GM19395 (cell line): ENCODE data around the gene LHB.
"Not testable (repeated sequence)": the region's sequence is repeated elsewhere in the genome, so short reads cannot be mapped to it uniquely, and the experiment has no call there.

Experiments
- ATAC-seq: cut with Tn5 transposase; IDR thresholded peaks from one replicate; pipeline ENCODE4 v1.9.1; 2021; ENCODE audit warnings: mild to moderate bottlenecking, moderate library complexity; ENCODE audit not compliant: unreplicated experiment

The LHB gene

DNA sequence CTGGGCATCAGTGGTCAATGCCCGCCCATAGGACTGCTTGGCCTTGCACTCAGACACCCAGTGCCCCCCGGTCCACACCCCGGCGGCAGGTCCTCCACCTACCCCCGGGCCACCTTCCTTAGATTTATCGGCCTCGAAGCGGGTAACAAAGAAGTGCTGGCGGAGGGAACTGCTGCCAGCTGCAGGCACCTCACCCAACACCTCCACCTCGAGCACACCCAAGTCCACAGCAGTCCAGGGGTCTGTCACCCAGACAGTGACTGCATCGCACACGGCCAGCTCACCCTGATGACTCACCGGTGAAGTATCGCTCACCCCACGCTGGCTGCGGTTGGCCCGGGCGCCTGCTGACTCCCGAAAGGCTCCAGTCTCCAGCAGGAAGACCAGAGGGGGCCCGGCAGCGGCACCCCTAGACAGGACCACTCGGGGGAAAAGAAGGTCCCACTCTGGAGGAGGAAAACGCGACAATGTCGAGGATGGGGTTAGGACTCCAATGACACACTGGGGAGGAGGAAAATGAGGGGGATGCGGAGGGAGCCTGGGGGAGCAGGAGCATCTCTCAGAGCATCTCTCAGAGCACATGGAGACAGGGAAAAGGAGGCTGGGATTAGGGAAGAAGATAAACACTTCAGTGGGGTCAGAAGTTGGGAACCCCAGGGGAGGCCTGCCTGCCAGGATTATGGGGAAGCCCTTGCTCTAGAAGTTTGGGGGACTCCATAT lies 21.8 kb upstream of the LHB start:
- ATAC-seq: not testable (repeated sequence)

DNA sequence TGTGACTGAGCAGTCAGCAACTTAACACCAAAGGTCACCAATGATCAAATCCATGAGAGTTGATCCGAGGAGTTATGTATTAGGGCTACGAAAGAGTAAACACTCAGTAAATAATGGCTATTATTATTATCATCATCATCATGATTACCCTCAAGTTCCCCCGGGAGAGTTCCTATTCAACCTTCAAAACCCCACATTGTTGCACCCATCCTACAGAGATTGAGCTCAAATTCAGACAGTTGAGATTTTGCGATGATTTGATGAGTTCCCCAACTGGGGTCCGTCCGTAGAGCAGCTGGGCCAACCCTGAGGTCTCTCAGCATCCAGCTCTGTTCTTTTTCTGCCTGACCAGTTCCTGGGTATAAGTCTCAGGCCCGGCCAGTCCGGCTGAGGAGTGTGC lies 21.2 kb upstream of the LHB start:
- not testable (repeated sequence) for ATAC-seq

DNA sequence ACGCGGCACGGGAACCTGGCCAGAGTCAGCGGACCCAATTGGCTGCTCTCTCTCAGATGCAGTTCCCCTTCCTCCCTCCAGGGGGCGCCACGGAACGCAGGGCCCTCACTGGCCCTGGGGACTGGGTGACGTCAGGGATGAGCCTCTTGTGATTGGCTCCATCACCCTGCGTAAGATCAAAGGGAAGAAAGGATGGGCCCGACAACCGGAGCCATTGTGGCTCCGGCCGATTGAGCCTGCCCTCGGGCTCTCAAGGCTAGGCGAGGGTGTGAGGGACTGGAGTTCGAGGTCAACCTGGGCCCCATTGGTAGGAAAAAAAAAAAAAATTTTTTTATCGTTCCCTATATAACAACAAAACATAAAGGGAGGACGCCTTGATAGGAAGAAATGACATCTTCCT lies 19.9 kb upstream of the LHB start, which contains the start of gene CGB1:
Gene CGB1, minus strand, starts transcription at position 81 of the 400 bp plus-strand sequence. CDS start 184 bp downstream, outside the sequence.
- not testable (repeated sequence) for ATAC-seq

DNA sequence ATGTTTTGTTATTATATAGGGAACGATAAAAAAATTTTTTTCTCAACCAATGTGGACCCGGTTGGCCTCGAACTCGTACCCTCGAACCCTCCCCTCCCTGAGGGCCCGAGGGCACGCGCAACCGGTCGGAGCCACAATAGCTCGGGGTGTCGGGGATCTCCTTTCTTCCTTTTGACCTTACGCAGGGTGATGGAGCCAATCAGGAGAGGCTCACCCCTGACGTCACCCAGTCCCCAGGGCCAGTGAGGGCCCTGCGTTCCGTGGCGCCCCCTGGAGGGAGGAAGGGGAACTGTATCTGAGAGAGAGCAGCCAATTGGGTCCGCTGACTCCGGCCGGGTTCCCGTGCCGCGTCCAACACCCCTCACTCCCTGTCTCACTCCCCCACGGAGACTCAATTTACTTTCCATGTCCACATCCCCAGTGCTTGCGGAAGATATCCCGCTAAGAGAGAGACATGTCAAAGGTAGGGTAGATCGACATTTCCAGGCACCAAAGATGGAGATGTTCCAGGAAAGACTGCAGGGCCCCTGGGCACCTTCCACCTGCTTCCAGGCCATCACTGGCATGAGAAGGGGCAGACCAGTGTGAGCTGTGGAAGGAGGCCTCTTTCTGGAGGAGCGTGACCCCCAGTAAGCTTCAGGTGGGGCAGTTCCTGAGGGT lies 14.9 kb upstream of the LHB start, which contains the start of gene CGB2:
Gene CGB2, plus strand, starts transcription at position 249 of the 660 bp plus-strand sequence. Its CDS starts 206 bp downstream, at position 455.
- not testable (repeated sequence) for ATAC-seq

DNA sequence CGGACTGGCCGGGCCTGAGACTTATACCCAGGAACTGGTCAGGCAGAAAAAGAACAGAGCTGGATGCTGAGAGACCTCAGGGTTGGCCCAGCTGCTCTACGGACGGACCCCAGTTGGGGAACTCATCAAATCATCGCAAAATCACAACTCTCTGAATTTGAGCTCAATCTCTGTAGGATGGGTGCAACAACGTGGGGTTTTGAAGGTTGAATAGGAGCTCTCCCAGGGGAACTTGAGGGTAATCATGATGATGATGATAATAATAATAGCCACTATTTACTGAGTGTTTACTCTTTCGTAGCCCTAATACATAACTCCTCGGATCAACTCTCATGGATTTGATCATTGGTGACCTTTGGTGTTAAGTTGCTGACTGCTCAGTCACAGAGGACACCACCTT lies 13.4 kb upstream of the LHB start:
- not testable (repeated sequence) for ATAC-seq

DNA sequence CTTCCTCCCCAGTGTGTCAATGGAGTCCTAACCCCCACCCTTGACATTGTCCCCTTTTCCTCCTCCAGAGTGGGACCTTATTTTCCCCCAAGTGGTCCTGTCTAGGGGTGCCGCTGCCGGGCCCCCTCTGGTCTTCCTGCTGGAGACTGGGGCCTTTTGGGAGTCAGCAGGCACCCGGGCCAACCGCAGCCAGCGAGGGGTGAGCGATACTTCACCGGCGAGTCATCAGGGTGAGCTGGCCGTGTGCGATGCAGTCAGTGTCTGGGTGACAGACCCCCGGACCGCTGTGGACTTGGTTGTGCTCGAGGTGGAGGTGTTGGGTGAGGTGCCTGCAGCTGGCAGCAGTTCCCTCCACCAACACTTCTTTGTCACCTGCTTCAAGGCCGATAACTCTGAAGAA lies 12.9 kb upstream of the LHB start:
- ATAC-seq: not testable (repeated sequence)

DNA sequence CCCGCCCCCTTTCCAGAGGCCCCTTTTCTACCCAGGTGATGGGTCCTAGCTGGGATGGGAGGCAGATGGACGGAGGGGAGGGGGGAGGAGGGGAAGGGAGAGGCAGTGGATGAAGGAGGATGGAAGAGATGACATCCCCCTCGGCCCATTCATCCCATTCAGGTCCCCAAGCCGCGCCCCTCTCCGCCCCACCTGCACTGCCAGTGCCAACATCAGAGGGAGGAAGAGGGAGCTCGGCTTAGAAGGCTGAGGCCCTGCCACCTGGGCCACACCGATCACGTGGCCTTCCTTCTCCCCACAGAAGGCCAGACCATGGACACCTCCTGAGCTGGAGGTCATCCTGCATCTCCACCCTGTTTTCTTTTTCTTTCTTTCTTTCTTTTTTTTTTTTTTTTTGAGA lies 11.8 kb upstream of the LHB start:
- not testable (repeated sequence) for ATAC-seq

DNA sequence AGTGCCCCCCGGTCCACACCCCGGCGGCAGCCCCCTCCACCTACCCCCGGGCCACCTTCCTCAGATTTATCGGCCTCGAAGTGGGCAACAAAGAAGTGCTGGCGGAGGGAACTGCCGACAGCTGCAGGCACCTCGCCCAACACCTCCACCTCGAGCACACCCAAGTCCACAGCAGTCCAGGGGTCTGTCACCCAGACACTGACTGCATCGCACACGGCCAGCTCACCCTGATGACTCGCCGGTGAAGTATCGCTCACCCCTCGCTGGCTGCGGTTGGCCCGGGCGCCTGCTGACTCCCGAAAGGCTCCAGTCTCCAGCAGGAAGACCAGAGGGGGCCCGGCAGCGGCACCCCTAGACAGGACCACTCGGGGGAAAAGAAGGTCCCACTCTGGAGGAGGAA lies 8.7 kb upstream of the LHB start:
- ATAC-seq: not testable (repeated sequence)

DNA sequence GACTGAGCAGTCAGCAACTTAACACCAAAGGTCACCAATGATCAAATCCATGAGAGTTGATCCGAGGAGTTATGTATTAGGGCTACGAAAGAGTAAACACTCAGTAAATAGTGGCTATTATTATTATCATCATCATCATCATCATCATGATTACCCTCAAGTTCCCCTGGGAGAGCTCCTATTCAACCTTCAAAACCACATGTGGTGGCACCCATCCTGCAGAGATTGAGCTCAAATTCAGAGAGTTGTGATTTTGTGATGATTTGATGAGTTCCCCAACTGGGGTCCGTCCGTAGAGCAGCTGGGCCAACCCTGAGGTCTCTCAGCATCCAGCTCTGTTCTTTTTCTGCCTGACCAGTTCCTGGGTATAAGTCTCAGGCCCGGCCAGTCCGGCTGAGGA lies 8.2 kb upstream of the LHB start:
- ATAC-seq: not testable (repeated sequence)

DNA sequence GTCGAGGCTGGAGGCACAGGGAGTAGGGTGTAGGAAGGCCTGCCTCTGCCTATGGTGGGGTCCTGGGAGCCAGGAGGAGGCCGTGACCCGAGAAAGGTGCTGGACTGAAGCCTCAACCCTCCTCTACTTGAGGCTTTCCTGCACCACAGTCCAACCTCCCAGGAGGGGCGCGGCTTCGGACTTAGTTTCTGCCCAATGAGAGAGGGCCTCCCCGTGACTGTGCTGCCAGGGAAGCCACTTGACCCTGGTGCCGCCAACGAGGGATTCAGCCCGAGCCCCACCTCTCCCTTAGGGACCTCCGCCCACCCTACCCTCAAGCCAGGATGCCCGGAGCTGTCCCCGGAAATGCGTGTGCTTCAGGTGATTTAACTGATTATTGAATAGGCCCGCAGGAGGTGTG lies 7.3 kb upstream of the LHB start, which contains the start of gene CGB3:
Gene CGB3, minus strand, starts transcription at position 101 of the 400 bp plus-strand sequence. CDS start 362 bp downstream, outside the sequence.
- ATAC-seq: not testable (repeated sequence)

DNA sequence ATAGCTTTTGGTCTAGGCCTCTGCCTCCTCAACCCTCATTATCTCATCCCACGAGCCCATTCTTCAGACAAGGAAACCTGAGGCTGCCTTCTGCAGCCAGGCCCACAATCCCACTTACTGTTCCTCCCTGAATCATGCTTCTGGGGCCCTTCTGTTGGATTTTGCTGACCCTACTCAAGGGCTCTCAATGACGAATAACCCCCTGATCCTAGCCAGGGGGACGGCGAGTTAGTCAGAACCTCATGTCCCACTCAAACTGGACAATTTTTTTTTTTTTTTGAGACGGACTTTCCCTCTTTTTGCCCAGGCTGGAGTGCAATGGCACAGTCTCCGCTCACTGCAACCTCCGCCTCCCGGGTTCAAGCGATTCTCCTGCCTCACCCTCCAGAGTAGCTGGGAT lies 5.2 kb upstream of the LHB start:
- no peak for ATAC-seq

DNA sequence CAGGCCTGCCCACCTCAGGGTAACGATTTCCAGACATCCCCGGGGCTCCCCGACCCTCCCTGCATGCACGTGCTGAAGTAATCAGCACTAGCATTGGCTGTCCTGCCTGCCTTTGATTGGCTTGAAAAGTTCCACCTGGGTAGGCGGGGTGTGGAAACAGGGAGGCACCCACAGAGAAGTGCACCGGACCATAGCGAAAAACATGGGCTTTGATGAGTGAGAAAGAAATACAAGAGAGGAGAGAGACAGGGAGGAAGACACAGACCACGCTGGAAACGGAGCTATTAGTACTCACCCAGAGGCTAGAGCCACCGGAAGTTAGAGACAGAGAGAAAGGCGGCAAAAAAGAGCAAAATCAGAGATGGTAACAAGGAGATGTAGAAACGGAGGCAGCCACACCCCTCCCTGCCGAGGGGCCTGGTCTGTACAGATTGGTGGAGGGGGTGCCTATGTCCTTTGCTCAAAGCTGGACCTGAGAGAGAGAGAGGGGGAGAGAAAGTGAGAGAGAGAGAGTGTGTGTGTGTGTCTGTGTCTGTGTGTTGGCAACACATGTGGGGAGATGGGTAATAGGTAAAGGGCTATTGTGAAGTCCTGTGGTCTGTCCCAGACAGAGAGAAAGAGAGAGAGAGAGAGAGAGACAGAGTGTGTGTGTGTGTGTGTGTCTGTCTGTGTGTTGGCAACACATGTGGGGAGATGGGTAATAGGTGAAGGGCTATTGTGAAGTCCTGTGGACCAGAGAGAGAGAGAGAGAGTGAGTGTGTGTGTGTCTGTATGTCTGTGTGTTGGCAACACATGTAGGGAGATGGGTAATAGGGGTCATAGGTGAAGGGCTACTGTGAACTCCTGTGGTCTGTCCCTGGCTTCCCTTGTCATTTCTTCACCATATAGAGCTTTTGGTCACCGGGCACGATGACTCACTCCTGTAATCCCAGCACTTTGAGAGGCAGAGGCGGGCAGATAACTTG lies 4.3 kb upstream of the LHB start:
- no peak for ATAC-seq

DNA sequence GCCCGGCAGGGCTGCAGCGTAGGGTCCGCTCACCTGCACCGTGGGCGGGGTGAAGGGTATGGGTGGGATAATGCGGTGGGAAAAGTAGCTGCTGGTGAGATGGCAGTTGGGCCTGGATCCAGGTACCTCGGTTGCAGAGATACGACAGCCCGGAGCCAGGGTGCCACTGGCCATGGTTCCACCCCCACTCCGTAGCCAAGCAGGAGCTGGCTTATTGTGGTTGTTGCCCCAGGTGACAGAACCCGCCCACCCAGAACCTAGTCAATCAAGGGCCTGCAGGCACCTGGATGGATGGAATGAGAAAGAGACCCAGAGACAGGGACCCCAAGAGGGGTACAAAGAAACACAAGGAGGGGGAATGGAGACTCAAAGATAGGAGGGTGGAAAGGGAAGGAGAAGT lies 3.5 kb upstream of the LHB start:
- ATAC-seq: no peak

DNA sequence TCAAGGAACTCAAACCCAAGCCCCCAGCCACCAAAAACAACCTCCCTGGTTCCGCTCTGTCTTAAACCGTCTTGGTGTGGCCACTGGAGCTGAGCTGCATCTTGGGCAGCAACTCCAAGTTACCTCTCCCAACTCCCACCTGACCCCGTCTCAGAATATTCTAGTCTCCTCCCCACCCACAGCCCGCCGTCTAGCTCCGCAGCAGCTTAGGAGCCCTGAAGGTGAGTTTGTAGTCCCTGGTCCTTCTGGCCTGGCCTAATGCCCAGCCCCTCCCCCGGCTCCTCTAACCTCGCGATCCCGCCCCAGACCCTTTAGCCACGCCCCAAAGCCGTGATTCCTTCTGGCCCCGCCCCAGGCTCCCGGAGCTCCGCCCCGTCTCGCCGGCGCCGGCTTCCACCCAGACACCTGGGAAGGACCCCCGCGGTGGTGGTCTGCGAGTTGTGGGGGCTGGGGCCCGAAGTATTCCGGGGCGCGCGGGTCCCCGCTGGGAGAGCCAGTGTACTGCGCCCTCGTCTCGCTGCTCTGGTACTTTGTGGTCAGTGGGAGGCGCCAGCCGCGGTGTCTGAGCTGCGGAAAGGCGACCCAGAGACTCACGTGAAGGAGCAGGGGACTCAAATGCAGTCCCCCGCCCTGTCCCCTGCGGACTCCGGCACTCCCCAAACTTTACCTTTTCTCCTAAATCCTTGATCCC lies 2.5 kb upstream of the LHB start:
- ATAC-seq: no peak

DNA sequence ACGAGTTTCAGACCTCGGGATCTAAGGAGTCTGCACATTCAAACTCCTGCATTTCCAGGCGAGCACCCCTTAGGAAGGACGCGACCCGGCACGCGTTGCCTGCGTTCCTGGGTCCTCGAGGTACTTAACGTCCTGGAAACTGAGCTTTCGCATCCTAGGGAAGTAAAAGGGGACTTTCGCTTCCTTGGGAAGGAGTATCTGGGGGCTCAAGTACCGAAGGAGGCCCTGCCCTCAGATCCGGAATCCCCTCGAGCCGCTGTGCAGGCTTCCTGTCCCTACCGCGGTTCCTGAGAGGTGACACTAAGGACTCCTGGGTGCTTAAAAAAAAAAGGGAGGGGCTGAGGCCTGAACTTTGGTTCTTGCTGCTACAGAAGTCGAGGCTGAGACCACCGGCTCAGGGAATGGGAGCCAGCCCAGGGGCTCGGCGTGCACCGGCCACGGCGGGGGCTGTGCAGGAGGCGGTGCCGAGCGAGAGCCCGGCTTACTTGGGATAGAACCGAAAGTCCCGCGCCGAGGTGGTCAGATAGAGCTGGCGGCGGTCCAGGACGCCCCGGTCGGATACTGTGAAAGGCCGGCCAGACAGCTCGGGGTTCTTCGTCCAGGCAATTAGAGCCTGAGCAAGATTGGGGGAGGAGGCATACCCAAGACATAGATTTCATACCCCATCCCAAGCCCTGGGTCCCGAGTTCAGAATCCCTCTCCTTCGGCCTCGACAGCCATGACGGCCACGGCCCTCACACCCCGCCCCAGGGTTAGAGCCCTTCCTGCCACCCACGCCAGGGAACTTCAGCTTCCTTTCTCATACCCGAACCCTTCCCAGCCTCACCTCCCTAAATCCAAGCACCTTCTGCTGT lies 1.7 kb upstream of the LHB start:
- ATAC-seq: not testable (repeated sequence)

DNA sequence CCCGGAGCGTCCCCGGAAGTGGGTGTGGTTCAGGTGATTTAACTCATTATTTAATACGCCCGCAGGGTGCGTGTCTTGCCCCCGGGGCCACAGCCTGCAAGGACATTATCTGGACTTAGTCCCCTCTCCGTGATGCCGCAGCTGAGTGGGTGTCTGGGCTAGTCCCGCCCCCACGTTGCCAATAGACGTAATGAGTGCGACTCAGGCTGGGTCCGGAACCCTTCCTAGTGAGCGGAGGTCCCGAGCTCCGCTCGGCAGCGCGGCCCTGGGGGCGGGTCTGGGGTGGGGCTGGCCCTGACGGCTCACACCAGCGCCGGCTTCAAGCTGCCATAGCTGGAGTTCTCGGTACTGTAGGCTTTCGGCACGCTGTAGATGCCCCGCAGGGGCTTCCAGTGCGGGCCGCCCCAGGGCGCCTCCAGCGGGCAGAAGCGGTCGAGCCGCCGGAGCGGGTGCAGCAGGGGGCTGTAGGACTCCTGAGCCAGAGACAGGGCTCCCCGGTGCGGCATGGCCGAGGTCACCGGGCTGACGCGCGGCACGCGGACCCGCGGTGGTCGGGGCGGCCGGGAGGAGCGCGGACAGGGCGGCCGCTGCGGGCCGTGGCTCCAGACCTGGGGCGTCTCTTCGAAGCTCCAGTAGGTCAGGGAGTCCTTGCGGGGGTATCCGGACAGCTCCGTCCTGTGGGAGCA lies 918 bp upstream of the LHB start:
- no peak for ATAC-seq

DNA sequence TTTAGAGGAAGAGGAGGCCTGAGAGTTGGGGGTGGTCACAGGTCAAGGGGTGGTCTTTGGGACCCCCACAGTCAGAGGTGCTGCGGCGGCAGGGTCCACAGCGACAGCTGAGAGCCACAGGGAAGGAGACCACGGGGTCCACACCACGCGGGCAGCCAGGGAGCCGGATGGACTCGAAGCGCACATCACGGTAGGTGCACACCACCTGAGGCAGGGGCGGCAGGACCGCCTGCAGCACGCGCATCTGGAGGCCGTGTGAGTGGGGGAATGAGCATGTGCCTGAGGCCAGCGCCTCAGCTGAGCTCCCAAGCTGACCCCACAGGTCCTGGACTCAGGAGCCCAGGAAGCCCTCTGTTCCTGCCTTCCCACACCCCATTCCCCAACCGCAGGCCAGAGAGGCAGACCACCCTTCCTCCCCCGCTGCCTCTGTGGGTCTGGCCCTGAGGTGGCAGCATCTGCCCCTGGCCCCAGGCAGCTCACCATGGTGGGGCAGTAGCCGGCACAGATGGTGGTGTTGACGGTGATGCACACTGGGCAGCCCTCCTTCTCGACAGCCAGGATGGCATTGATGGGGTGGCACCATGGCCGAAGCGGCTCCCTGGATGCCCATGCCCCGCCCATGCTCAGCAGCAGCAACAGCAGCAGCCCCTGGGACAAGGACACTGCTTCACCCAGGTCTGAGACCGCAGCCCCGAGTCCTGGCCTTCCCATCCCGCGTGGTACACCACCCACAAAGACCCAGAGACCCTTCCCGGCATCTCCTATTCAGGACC lies 638 bp downstream of the LHB start:
- no peak for ATAC-seq

DNA sequence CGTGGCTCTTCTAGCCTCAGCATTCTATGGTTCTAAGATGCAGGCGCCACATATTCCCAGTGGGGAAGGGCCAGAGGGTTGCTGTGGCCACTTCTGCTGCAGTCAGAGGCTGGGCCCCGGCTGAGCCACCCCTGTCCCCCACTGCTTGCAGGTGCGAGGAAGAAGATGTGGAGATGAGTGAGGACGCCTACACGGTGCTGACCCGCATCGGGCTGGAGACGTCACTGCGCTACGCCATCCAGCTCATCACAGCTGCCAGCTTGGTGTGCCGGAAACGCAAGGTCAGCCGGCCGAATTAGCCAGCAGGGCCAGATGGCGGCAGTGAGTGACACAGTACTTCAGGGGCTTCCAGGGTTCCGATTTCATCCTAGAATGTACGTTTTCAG lies 2.0 kb downstream of the LHB start:
- ATAC-seq: no peak
